ENCODE results near the gene HMGN3.

- TF ChIP-seq CTCF (conservative IDR thresholded peaks at IDR 0.05 in 1 of 2, IDR thresholded peaks at IDR 0.05 in 1 of 2; ENCODE audit: low read depth in 1 of 2, low read length in 2 of 2), result no peak
- TF ChIP-seq EZH2 (IDR thresholded peaks at IDR 0.05; ENCODE audit: low read length, missing control alignments), result no peak
These were observed 66.4 kb downstream of the HMGN3 start for GRCh38 chr6:79167931-79168694.
